Measurements from ENCODE around the gene SPDYE2B.
"Not testable (repeated sequence)": the region's sequence is repeated elsewhere in the genome, so short reads cannot be mapped to it uniquely, and the experiment has no call there.

Gene SPDYE2B

GRCh38 chr7:102698962-102699750 is 49.0 kb downstream of the SPDYE2B start:
- not testable (repeated sequence) for DNase-seq (ENCODE audit: low read depth in 3 of 3)

Measured in stimulated activated CD4-positive, alpha-beta T cell treated with anti-CD3 and anti-CD28 coated beads, TNF-alpha, amount 100 ng/mL, for 4 hours (primary cell).